ENCODE results near the gene ADORA2B.

The ADORA2B gene

DNA sequence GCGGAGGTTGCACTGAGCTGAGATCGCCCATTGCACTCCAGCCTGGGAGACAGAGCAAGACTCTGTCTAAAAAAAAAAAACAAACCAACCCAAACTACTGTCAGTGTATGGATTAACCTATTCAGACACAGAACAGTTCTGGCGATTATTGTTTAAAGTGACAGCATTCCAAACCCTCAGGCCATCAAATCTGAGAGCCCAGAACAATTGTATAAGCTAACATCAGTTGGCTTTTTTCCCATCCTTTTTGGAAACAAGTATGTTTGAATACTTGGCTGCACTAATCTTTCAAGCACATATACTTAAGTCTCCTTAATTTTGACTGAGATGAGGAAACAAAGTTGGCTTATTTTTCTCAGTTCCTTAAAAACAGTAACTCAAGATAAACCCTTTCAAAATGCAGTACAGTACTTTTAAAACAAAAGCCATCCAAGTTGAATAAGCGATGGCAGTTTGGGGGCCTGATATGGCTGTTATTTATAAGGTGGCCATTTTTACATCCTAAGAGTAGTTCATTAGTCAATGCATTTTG, 53.2 kb downstream of the ADORA2B start:
- DNase-seq, result no peak

DNA sequence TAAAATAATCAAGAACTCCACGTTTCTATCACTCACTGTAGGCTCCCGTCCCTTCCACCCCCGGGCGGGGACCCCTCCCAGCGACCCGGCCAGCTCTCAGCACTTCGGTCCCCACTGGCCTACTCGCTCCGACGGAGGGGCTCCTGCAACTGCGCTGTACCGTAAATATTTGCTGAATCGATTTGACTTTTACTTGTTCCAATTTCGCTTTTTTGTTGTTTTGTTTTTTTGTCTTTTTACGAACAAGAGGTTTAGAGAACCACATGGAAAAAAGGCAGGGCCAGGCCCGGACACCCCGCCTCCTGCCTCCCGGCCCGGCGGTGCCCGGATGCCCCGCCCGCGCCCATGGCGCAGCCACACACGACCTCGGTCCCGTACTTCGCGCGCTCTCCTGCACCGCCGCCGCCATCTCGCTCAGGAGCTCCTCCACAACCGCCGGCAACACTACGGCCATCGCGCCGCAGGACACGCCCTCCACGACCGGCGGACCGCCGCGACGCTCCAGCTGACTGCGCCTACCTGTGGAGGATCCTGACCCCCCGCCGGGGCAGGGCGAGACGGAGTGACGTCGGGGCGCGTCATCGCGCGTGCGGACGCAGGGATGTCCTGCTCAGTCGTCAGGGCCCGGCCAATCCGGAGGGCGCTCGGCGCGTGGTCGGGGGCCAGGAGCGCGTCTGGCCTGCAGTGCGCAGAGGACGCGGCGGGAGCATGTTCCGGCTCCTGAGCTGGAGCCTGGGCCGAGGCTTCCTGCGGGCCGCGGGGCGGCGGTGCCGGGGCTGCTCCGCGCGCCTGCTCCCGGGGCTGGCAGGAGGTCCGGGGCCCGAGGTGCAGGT, 54.4 kb downstream of the ADORA2B start, which contains the start of the genes TTC19 and ZSWIM7:
TSS of gene TTC19 (plus strand) at position 684 of the 833 bp plus-strand sequence. CDS start at position 709, 25 bp downstream.
TSS of gene ZSWIM7 (minus strand) at position 564 of the 833 bp plus-strand sequence. CDS start at position 454, 110 bp downstream.
- peak; percentile 99 for DNase-seq

DNA sequence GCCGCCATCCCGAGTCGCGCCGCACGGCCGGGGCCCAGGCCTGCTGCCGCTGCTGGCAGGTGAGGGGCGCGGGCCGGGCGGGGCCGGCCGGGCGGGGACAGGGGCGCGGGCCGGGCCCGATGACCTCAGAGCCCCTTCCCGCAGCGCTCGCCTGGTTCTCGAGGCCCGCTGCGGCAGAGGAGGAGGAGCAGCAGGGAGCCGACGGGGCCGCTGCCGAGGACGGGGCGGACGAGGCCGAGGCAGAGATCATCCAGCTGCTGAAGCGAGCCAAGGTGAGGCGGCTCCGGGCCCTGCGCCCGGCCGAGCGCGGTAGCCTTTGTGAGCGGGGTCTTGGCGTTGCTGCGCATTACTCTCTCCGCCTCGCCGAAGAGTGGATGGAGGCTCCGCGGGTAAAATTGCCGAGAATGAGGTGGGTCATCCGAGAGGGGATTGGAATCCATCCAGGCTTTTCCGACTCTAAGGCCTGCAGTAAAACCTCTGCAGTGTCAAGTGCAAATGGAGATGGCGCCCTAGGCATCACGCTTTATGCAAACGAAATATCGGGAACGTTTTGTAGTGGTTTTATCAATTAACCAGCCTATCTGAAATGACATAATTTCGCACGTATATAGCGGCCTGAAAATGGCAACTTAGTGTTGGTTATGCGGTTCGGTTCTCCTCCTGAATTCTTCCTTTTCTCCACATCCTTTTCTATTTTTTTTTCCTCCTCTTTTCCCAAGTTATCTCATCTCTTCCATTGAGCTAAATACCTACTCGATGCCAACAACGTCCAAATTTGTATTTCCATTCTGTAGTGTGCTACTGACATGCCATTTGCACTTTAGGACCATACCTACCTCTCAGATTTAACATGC, 55.3 kb downstream of the ADORA2B start:
- peak; percentile 81 for DNase-seq

DNA sequence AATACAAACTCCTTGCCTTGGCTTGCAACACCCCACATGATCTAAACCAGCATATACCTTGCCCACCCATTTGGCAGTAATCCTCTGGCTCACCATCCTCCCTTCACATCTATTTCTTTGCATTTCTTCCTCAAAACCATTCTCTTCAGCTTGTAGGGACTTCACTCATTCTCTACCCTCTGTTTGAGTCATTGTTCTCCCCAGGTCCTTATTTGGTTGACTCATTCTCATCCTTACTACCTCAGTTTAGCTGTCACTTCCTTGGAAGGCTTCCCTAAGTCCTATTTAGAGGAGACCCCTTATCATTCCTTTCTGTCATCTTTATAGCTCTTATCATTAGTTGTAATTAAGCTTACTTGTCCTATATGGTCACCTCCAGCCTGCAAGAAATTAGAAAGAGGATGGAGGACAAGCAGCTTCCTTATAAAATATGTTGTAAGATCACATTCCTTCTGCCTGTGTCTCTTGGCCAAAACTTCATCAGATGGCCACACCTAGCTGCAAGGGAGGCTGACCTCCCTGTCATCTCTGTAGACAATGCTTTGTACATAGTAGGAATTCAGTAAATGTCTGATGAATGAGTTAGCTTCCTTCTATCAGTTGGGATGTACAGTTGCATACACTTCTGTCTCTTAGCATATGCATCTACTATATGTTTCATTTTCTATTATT, 56.4 kb downstream of the ADORA2B start:
- no peak for DNase-seq

DNA sequence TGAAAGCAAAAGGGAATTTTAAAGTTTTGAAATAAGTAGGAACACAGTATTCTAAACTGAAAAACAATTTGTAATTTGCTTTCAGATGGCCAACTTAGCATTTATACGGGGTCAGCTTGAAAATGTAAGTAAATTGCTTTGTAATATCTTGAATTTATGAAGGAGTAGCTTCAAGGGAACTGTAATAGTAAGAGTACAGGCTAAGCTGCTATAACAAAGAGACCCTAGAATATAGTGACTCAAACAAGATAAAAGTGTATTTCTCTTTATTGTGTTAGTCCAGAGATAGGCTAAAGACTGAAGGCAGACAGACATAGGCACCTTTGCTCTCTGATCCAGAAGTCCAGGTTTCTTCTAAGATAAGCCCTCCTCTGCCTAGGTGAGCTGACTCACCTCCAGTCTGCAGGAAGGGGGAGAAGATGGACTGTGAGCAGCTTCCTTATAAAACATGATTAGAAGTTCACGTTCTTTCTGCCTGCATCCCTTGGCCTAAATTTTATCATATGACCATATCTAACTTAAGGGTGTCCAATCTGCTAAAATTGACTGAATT, 57.9 kb downstream of the ADORA2B start:
- DNase-seq, result no peak

DNA sequence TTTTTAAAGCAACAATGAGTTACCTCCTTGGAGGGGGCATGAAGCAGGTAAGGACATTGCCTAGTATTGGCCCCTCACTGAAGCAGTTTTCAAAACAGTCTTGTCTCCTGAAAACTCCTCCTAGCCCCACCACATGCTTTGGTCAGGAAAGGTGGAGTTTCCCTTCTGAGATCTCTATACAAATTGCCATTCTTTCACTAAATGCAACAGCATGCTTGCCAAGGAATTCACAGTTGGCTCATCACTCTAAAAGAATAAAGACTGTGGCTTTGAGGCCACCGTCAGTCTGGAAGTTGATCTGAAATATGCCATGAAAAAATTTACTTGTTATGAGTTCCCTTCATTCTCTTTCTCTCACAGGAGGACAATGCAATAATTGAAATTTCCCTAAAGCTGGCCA, 58.9 kb downstream of the ADORA2B start:
- DNase-seq, result no peak

DNA sequence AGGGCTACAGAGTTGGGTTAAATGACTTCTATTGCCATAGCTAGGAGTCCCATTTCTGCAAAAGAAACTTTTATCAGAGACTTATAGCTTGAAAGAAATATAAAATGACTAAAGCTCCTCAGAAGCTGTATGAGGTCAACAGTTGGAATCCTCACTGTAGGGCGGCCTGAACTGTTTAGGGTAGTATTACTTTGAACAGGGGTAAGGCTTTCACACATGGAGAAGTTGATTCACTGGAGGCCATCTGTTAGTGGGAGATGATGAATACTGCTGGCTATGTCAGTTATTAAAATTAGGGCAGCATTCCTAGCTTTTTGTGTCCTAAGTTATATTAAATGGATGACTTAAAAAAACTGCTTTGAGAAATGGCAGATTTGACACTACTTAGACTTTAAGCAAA, 60.7 kb downstream of the ADORA2B start:
- no peak for DNase-seq

DNA sequence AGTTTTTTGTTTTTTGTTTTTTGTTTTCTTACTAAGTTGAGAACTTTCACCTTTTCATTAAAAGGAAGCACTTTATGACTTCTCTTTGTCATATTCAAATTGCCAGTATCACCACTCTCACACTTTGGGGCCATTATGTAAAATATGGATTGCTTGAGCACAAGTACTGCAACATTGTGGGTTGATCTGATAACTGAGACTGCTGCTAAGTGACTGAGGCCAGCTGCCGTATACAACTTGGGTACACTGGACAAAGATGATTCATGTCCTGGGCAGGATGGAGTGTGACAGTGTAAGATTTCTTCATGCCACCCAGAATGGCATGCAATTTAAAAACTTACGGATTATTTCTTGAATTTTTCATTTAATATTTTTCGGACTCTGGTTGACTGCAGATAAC, 62.5 kb downstream of the ADORA2B start:
- no peak for DNase-seq

DNA sequence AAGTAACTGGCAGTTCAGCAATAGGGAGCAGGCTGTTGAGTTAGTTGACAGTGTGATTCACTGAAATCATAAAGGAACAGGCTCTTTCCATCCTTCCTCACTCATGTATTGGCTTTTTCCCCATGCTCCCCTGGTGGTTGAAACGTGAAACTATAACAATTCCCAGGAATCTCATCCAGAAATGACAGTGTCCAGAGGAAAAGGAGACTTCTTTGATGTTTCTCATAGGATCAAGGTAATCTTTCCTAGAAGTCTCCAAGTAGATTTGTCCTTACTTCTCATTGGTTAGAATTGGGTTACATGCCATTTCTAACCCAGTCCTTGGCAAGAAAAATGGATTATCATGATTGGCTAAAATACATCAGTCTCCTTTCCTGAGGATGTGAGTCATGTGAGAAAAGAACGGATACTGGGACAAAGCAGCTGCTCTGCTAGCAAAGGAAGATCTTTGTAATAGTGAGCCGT, 69.0 kb downstream of the ADORA2B start:
- DNase-seq, result no peak

DNA sequence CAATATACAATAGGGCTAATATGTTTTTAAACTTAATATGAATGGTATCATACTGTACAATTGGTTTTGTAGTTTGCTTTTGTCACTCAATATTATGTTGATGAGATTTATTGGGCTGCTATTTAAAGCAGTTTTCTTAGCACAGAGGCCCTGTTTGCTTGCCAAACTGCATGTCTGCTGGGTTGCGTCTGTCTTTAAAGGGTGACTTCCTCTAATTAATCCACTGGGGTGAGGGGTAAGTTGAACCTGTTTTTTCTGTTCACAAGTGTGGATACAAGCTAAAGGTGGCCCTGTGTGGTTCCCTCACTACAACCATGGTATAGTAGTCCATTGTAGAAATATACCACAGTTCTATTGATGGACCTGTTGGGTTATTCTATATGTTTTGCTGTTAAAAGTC, 74.4 kb downstream of the ADORA2B start:
- DNase-seq, result no peak

DNA sequence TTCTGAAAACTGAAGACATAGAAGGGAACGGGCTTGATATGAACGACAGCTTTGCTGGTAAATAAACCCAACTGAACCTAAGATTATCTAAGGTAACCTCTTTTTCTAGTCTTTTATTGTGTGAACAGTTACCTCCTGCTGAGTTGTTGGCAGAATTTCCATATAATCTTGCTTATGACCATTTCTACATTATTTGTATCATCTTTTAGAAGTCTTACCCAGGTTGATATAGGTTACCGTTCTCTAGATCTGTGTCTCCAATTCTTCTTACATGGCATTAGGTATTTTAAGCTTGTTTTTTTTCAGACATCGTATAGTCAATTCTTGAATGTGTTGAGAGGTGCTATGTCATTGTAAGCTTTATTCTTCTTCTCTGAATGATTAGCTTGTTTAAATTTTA, 79.0 kb downstream of the ADORA2B start:
- no peak for DNase-seq

DNA sequence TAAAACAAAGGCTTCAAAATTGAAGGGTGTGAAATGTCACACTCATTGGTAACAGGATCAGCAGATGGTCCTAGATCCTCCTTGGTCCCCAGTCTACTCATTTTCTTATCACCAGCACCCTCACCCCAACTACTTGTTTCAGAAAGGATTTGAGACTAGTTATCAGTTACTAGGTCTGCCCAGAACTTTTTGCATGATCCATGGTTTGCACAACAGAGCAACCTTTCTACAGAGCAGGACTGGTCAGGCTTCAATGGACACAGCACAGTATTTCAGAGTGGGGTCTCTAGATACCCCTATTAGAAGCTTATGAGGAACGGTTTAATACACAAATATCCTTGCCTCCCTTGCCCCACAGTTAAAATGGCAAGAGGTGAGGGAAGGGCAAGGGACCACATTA, 80.3 kb downstream of the ADORA2B start:
- DNase-seq, result no peak

Measured in retina (tissue), 1 donor.